Coronary artery (tissue), 2 donors: ENCODE results near the gene CTCF.
A peak's percentile ranks its signal among the peaks of the same experiment; 100 is the strongest.

Source experiments
- DNase-seq: peaks from one replicate; pipeline ENCODE4 v3.0.0-alpha.2; 2017; ENCODE audit warnings: low spot score
- H3K27ac ChIP-seq, 2 donors: fragments of 200-600 bp; sonication (generic); one replicate each; pipeline ENCODE4 v1.5.1; 2016 to 2019
- H3K4me3 ChIP-seq: fragments of 200-600 bp; sonication (generic); 2 replicates; pipeline ENCODE4 v1.5.1; 2016; ENCODE audit warnings: mild to moderate bottlenecking, moderate library complexity
- TF ChIP-seq, protein P1 (sequence below): fragments of 200-600 bp; sonication (generic); IDR thresholded peaks from one replicate; pipeline ENCODE4 v1.5.1; 2019; ENCODE audit warnings: antibody characterized with exemption

CTCF gene

DNA sequence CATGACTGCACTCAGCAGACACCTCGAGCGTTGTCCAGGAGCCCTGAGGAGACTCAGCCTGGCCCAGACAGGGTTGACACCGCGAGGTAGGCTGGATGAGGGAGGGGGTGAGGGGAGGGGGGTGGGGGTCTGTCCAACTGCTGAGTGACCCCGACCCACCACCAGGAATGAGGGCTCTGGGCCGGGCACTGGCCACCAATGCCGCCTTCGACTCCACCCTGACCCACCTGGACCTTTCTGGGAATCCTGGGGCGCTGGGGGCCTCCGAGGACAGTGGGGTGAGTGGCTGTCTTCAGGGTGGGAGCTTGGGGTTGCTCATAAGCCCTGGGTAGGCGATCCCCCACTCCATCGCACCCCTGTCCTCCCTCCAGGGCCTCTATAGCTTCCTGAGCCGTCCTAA lies 85.4 kb downstream of the CTCF start:
- no peak for DNase-seq

DNA sequence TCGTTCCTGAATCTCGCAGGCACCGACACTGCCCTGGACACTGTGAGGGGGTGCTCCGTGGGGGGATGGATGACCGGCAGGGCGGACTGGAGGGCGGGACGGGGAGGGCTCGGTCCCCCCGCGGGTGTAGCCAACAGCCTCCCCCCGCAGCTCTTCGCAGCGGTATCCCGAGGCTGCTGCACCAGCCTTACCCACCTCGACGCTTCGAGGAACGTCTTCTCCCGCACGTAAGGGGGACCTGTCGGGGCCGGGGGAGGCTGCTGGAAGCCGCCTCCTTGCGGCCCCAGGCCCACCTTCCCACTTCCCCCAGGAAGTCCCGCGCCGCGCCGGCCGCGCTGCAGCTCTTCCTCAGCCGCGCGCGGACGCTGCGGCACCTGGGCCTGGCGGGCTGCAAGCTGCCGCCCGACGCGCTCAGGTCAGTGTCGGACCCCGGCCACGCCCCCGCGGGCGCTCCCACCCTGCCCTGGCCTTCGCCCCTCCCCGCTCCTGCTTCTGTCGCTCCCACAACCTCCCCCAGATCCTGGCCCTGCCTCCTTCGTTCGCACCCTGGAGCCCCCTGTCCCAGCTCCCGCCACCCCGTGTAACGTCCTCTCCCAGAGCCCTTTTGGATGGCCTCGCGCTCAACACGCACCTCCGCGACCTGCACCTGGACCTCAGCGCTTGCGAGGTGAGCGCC lies 85.9 kb downstream of the CTCF start:
- Histone ChIP-seq H3K4me3 (no peak overlapping the region), H3K27ac (no peak overlapping the region)
- DNase-seq = no peak
- TF ChIP-seq, protein P1, sequence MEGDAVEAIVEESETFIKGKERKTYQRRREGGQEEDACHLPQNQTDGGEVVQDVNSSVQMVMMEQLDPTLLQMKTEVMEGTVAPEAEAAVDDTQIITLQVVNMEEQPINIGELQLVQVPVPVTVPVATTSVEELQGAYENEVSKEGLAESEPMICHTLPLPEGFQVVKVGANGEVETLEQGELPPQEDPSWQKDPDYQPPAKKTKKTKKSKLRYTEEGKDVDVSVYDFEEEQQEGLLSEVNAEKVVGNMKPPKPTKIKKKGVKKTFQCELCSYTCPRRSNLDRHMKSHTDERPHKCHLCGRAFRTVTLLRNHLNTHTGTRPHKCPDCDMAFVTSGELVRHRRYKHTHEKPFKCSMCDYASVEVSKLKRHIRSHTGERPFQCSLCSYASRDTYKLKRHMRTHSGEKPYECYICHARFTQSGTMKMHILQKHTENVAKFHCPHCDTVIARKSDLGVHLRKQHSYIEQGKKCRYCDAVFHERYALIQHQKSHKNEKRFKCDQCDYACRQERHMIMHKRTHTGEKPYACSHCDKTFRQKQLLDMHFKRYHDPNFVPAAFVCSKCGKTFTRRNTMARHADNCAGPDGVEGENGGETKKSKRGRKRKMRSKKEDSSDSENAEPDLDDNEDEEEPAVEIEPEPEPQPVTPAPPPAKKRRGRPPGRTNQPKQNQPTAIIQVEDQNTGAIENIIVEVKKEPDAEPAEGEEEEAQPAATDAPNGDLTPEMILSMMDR = no peak

More for the DNA sequence above, 85.4 kb downstream of the CTCF start:
- H3K27ac ChIP-seq = no peak overlapping the region
- H3K4me3 ChIP-seq = no peak overlapping the region
- TF ChIP-seq, protein P1 = no peak

DNA sequence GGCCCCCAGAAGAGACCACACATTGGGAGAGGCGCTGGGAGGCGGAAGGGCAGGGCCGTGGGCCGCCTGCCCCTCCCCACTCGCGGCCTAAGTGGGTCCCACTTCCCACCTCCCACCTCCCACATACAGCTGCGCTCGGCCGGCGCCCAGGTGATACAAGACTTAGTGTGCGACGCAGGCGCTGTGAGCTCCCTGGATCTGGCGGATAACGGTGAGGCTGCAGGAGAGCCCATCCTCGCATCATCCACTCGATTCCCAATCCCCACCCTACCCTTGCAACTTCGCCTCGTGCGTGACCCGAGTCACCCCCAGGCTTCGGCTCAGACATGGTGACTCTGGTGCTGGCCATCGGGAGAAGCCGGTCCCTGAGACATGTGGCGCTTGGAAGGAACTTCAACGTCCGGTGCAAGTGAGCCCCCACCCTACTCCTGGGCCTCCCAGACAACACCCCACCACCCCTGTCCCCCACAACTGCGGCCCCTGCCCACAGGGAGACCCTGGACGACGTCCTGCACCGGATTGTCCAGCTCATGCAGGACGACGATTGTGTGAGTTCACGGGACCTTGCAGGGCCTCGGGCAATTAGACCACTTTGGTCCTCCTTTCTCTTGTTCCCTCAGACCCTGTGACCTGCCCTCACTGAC lies 86.6 kb downstream of the CTCF start:
- no peak for DNase-seq
- H3K4me3 ChIP-seq = no peak overlapping the region
- H3K27ac ChIP-seq = no peak overlapping the region

DNA sequence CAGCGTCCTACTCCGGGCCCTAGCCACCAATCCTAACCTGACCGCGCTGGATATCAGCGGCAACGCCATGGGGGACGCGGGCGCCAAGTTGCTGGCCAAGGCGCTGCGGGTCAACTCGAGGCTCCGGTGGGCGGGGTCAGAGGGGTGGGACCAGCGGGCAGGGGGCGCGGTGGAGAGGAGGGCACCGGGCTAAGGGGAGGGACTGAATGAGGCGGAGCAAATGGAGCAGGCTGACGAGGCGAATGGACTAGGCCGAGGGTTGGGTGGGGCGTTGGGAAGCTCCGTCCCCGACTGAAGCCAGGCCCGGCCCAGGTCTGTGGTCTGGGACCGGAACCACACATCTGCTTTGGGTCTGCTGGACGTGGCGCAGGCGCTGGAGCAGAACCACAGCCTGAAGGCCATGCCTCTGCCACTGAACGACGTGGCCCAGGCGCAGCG lies 87.2 kb downstream of the CTCF start:
- TF ChIP-seq, protein P1 = no peak
- H3K4me3 ChIP-seq = peak overlapping the region; percentile 52
- DNase-seq = no peak
- no peak overlapping the region for H3K27ac ChIP-seq

More for the DNA sequence above, 86.6 kb downstream of the CTCF start:
- TF ChIP-seq, protein P1 = no peak

DNA sequence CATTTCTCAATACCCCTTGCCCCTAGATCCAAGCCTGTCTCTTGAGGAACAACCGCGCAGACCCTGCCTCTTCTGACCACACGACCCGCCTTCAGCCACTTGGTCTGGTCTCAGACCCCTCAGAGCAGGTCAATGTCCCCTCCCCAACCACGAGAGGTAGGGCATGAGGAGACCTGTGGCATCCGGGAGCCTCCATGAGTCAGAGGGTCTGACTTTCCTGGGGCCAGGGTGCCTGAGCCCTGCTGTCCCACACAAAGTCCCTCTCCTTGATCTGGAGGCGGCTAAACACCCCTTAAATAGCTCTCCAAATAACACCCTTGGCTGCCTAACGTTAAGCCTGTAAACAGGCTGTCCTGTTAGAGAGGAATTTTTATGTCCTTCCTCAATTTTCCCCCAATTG lies 87.7 kb downstream of the CTCF start:
- TF ChIP-seq, protein P1 = no peak
- Histone ChIP-seq H3K27ac (no peak overlapping the region), H3K4me3 (no peak overlapping the region)
- DNase-seq = no peak

DNA sequence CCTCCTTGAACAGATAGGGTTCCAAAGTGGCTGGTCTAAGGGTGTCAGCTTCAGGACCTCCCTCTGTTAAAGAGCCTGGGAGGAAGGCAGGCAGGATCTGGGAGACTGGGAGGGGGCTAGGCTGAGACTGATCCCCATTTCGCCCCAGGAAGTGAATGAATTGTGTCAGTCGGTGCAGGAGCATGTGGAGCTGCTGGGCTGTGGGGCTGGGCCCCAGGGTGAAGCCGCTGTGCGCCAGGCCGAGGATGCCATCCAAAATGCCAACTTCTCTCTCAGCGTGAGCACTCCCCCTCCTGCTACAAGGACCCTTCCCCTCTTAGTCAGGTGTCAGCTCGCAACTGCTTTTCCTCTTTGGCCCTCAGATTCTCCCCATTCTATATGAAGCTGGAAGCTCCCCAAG lies 88.7 kb downstream of the CTCF start:
- DNase-seq = no peak
- H3K4me3 ChIP-seq = no peak overlapping the region
- TF ChIP-seq, protein P1 = no peak
- no peak overlapping the region for H3K27ac ChIP-seq

DNA sequence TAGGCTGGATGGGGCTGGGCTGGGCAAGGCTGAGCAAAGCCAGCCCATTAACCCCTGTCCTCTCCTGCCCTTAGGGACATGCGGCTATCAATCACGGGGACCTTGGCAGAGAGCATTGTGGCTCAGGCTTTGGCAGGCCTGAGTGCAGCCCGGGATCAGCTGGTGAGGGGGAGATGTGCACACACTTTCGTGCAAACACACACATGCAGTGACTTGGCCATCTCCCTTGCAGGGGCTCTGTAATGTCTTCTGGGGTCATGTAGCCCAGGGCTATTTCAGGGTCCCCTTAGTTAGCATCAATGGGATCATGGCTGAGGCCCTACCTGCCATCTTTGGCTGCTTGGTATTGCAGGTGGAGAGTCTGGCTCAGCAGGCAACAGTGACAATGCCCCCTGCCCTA lies 89.5 kb downstream of the CTCF start:
- TF ChIP-seq, protein P1 = no peak
- DNase-seq = no peak
- Histone ChIP-seq H3K4me3 (no peak overlapping the region), H3K27ac (no peak overlapping the region)
